Coronary artery (tissue), 2 donors: ENCODE measurements around the gene SV2B.

ENCODE experiments used
- DNase-seq: peaks from one replicate; pipeline ENCODE4 v3.0.0-alpha.2; 2017; ENCODE audit warnings: low spot score
- H3K27ac ChIP-seq, 2 donors: fragments of 200-600 bp; sonication (generic); one replicate each; pipeline ENCODE4 v1.5.1; 2016 to 2019
- H3K4me3 ChIP-seq: fragments of 200-600 bp; sonication (generic); 2 replicates; pipeline ENCODE4 v1.5.1; 2016; ENCODE audit warnings: mild to moderate bottlenecking, moderate library complexity
- CTCF ChIP-seq: fragments of 200-600 bp; sonication (generic); IDR thresholded peaks from one replicate; pipeline ENCODE4 v1.5.1; 2019; ENCODE audit warnings: antibody characterized with exemption

Gene SV2B

GRCh38 chr15:91114301-91114700, 14.2 kb downstream of the SV2B start:
- Histone ChIP-seq H3K27ac (no peak overlapping the region), H3K4me3 (no peak overlapping the region)
- DNase-seq = no peak
- TF ChIP-seq CTCF = no peak

- TF ChIP-seq CTCF = no peak
- H3K4me3 ChIP-seq = no peak overlapping the region
- DNase-seq = peak; percentile 17
- no peak overlapping the region for H3K27ac ChIP-seq
Observed at GRCh38 chr15:91116113-91117067, 16.3 kb downstream of the SV2B start.

- H3K4me3 ChIP-seq = no peak overlapping the region
- H3K27ac ChIP-seq = no peak overlapping the region
- TF ChIP-seq CTCF = no peak
- DNase-seq = no peak
Observed at GRCh38 chr15:91117375-91117774, 17.3 kb downstream of the SV2B start.

- Histone ChIP-seq H3K27ac (no peak overlapping the region), H3K4me3 (no peak overlapping the region)
- DNase-seq = peak; percentile 29
- no peak for TF ChIP-seq CTCF
Observed at GRCh38 chr15:91118817-91119590, 18.9 kb downstream of the SV2B start.

GRCh38 chr15:91122296-91122695, 22.2 kb downstream of the SV2B start:
- H3K27ac ChIP-seq = no peak overlapping the region
- no peak for DNase-seq
- no peak for TF ChIP-seq CTCF
- H3K4me3 ChIP-seq = no peak overlapping the region

- Histone ChIP-seq H3K4me3 (no peak overlapping the region), H3K27ac (no peak overlapping the region)
- no peak for TF ChIP-seq CTCF
- no peak for DNase-seq
Observed at GRCh38 chr15:91124132-91124531, 24.1 kb downstream of the SV2B start.
